Islet precursor cell (in vitro differentiated cells): ENCODE results near the gene NRGN.

ENCODE experiments used
- DNase-seq: peaks from one replicate; pipeline ENCODE4 v3.0.0-alpha.2; 2018

The NRGN gene

DNA sequence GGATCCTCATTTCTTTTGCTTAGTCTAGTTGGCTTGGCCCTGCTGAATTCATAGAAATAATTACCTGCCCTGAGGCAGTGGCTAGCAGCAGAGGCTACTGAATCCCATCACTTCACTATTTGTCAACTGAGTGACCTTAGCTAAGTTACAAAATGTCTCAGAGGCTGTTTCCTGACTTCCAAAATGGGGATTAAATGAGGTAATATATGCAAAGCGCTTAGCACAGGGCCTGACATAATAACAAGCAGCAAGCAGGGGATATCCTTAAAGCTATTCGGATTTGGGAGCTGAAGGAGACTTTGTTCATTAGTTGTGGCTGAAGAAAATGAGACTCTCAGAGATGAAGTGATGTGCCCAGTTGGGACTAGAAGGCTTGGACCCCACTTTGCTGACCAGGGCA lies 2.8 kb downstream of the NRGN start:
- DNase-seq: no peak

DNA sequence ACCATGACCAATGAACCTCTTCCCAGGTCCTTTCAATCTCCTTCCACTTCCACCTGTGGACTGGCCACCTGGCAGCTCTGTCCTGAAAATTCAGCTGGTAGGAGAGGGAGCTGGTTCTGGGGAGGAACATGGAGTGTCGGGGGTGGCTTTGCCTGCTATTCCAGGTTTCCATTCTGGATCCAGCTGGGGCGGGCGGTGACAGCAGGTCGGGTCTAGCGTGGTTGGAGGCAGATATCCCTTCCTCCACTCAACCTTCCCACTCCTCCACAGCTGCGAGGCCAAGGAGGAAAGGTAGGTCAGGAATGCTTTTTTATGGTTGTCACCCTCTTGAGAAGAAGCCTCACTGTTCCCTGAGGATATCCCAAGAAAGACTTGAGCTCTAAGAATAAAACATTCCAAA lies 3.3 kb downstream of the NRGN start:
- no peak for DNase-seq

DNA sequence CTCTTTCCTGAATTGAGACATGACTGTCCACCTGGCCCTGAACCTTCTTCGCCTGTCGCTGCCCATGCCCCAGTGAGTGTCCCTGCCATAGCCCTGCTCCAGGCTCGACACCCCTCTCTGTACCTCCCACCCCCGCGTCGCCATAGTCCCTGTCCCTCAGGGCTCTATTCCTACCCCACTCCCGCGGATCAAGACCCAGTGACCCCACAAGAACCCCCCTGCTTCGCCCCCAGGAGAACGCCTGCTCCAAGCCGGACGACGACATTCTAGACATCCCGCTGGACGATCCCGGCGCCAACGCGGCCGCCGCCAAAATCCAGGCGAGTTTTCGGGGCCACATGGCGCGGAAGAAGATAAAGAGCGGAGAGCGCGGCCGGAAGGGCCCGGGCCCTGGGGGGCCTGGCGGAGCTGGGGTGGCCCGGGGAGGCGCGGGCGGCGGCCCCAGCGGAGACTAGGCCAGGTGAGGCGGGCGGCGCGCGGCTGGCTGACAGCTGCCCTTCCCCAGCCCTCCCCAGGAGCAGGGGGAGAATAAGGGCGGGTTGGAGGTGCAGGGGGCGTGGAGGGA lies 5.6 kb downstream of the NRGN start:
- no peak for DNase-seq

DNA sequence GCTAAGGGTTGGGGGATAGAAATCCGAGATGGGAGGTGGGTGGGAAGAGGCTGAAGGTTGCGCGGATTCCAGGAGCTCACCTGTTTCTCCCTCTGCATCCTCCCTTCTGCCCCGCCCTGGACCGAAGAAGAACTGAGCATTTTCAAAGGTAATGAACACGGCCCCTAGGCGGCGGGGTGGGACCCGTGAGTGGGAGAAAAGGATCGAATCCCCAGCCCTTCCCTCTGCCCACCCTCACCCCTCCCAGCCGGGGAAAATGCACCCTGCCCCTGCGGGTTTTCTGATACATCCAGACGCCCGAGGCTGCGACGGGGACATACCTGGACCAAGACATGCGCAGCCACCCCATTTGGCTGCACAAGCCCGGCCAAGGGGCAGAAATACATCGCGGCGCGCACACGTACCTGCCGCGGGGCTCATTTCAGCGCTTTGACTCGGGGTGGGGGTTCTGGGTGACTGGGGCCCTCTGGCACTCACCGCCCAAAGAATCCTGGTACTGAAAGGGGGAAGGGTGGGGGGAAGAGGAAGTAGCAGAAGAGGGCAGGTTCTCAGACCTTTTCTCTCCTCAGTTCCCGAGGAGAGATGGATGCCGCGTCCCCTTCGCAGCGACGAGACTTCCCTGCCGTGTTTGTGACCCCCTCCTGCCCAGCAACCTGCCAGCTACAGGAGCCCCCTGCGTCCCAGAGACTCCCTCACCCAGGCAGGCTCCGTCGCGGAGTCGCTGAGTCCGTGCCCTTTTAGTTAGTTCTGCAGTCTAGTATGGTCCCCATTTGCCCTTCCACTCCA lies 6.3 kb downstream of the NRGN start:
- peak; percentile 74 for DNase-seq

DNA sequence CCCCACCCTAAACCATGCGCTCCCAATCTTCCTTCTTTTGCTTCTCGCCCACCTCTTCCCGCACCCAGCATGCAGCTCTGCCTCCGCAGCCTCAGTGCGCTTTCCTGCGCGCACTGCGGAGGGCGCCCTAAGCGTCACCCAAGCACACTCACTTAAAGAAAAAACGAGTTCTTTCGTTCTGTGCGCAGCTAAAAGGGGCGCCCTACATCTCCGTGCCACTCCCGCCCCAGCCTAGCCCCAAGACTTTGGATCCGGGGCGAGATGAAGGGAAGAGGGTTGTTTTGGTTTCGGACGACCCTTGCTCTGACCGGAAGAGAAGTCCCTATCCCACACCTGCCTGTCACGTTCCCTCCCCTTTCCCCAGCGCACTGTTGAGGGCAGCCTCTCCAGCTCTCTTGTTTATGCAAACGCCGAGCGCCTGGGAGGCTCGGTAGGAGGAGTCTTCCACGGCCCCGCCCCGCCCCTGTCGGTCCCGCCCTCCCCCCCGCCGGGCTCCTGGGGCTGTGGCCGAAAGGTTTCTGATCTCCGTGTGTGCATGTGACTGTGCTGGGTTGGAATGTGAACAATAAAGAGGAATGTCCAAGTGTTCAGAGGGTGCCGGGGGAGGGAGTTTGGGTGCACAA lies 7.0 kb downstream of the NRGN start:
- peak; percentile 97 for DNase-seq

DNA sequence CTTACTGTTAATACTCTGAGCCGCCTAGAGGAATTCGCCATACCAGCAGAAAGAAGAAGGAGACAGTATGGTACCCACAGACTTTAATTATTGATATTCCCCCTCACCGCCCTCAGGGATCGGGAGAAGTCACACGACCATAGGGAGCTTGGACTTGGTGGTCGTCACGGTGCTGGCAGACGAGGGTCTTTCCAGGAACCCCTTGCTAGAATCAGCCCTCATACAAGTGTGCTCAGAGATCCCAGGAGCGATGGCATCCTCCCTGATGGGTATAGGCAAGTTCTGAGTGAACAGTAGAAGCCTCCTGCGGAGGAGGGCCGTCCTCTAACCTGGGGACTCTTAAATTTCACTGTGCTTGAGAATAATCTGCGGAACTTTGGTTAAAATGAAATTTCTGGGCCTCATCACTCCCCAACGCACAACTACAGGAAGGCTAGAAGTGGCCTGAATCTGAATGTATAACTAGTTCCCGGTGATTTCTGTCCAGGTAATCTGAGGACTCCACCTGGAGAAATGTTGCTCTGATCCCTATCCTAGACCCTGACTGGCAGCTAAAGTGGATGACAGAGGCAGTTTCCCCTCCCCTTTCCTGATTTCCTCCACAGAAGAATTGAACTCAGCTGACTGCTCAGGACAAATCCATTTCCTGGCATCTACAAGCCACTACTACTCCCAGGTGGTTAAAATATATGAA lies 7.8 kb downstream of the NRGN start:
- no peak for DNase-seq

DNA sequence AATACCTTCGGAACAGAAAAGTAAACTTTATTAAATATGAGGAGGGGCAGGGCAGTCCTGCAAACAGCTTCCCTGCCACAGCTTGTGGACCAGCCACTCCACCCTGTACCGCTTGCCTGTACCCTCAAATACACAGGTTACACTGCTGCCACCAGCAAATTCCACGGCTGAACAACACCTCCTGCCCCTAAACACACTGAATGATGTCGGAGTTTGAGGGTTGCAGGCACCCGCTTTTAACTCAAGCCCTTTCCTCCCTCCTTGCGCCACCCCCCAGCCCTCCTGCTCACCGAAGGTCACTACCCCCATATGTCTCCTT lies 8.3 kb downstream of the NRGN start:
- no peak for DNase-seq

DNA sequence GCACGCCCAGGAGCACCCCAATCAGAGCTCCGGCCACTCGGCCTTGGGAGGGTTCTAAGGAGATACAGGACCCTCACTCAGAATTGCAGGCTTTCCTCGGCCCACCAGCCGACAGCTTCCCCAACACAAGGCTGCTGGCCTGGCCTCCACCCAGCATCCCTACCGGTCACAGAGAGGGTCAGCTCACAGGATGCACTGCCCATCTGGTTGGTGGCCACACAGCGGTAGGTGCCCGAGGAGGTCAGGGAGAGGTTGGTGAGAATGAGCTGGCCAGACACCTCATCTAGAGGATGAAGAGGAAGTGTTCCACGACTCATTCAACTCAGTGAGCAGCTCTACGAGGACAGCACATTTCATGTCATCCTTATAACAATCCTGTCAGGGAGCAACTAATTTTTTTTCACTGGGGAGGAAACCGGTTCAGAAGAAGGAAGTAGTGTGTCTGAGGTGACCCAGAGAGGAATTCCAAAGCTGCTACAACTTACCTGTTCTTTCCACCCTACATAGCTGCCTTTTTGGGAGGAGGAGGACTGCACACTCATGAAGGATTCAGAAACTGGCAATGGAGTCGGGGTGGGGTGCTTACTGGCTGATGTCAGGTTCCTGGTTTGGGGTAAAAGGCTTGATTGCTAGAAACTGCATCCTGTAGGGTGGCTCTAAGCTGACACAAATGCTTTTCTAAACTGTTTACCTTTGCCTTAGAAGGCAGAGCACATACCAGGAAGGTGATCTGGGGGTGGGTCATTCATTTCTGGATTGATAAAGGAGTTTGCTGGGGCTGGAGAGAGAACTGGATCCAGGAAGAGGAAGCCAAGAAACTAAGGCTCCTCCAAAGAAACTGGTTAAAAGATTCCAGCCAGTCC lies 9.0 kb downstream of the NRGN start:
- DNase-seq: no peak

DNA sequence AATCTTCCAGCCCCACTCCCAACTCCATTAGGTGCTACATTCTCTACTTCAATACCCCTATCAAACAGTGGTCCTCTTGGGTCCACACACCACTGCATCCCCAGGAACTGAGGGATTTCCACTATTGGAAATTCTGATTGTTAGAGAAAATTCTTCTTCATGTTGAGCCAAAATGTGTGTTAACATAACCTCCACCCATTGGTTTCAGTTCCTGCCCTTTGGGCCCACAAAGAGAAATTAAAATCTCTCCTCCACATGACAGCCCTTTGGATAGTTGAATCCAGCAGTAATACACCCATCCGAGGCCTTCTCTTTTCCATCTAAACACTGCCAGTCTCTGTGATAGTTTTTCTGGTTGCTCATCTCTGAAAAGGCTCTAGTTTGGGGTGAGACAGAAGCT lies 10.2 kb downstream of the NRGN start:
- DNase-seq: no peak

DNA sequence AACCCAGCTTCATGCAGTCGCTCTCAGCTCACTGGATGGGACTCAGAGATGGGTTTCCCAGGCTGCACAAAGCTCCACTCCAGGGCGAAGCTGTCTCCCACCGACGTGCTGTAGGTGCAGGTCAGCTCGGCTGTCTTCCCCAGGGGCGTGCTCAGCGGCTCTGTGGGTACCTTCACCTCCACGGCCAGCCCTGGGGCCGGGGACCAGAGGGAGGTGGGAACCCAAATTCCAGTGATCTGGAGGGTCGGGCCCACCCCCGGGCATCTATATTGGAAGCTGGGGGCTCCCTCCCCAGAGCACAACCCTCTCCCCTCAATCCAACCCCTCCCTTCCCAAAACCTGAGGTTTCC lies 11.6 kb downstream of the NRGN start:
- no peak for DNase-seq

DNA sequence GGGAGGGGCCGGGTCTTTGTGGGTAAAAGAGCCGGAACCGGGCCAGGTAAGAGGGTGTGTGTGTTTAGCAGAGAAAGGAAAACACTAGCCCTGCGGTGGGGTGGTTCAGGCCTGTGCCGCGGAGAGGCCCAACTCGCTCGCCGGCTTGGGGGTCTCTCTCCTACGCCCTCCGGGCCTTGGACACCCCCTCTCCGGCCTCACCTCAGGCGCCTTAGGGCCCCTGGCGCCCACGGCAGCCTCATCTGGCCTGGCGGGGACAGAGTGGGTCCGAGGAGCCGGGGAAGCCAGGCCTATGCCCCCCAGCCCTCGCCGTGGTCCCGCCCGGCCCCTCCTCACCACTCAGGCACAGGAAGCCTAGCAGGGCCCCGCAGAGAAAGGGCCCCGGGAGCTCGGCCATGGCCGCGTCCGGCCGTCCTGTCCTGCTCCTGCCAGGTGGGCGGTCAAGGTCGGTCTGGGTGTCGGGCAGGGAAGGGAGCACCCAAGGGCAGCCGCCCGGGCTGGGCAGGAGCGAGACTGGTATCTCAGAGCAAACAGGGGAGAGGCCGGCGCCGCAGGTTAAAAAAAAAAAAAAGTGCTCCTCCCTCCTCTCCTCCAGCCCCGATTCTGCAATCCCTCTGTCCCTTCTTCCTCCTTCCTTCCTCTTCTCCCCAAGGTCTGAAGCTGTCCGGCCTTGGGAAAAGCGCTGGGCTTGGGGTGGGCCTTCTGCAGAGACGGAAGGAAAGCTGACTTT lies 12.2 kb downstream of the NRGN start, which contains the start of gene VSIG2:
Gene VSIG2, minus strand, starts transcription at position 515 of the 730 bp plus-strand sequence. Its CDS starts 118 bp downstream, at position 397.
- DNase-seq: no peak

DNA sequence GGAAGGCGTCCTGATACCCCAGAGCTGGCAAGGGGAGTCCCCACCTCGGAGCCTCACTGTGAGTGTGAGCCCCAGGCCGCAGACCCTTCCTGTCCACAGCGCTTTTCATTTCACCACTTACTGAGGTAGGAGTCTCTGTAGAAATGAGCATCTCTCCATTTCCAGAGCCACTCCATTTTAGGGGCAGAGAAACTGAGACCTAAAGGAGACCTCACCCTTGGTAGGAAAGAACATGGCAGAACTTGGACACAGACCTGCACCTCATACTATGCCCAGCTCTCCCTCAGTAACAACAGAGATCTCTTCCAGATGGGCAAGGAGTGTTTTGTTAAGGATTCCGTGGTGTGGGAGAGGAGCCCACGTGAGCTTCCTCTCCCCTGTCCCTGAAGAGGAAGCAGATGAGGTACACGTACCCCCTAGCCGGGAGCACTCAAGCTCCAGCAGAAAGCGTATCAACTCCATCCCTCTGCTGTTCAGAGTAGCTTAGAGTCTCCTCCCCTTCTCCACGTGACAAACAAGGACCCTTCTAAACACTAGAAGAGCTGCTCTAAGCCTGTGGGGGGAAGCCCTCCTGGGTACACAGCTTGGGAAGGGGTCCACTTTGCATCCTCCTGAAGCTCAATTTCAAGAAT lies 12.8 kb downstream of the NRGN start:
- DNase-seq: peak; percentile 29

DNA sequence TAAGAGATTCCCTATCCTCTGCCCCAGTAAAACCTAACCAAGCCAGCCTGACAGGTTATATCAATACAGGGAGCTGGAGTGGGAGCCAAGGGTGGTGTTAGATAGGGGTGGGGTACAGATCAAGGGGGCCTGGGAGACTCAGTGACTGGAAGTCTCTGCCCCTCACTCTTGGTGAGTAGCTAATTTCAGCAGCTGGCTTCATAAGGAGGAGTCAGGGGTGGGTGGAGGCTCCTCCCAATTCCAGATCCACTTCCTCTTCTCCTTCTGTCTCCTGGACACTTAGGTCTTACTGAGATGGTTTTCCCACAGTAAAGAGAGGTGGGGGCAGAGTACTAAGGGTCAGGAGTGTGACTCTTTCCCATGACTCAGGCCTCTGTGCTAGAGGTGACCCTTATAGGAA lies 13.5 kb downstream of the NRGN start:
- peak; percentile 47 for DNase-seq

DNA sequence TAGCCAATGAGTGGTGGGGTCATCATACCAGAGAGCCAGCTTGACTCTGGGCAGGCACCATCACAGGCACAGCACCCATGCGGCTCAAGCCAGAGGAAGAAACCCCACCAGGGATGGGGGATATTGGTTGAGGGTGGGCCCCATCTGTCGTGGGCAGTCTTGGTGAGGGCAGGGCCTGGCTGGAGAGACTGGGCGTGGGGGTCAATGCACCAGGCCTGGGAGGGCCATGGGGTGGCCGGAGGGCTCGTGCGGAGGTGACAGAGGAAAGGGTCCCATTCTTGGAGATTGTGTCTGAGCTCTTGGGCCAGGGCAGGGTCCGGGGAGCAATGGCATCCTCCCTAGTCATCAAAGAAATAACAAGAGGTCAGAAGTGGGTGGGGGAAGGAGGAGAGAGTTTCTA lies 13.9 kb downstream of the NRGN start:
- DNase-seq: peak; percentile 45

DNA sequence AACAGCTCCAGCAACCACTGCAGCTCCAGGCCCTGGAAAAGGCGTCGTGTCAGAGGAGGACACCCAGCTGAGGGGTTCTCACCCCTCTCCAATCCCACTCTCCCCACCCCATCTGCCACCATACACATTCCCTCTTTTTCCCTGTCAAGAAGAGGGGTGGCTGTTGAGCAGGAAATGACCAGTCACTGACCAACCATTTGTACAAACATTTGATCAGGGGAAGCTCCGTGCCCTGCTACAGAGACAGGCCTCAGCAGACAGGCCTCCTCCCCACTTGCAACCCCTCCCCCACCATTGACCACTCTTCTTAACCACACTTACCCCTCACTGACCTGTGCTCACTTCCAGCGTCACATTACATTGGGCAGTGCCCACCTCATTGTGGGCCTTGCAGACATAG lies 14.6 kb downstream of the NRGN start:
- DNase-seq: peak; percentile 55

DNA sequence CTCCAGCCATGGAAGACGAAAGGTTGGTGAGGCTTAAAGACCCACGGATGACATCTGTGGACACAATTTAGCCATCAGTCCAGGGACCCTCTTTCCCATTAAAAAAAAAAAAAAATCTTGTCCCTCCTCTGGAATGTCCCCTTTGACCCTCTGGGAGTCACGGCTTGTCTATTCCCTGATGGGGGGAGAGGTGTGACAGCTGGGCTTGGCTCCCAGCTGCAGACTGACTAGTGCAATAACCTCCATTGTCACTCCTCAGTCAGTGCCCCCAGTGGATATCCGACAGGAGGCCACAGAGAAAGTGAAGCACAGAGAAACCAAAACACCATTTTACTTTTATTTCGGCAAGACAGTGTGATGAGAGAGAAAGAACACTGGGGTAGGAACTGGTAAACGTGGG lies 15.0 kb downstream of the NRGN start:
- peak; percentile 35 for DNase-seq

DNA sequence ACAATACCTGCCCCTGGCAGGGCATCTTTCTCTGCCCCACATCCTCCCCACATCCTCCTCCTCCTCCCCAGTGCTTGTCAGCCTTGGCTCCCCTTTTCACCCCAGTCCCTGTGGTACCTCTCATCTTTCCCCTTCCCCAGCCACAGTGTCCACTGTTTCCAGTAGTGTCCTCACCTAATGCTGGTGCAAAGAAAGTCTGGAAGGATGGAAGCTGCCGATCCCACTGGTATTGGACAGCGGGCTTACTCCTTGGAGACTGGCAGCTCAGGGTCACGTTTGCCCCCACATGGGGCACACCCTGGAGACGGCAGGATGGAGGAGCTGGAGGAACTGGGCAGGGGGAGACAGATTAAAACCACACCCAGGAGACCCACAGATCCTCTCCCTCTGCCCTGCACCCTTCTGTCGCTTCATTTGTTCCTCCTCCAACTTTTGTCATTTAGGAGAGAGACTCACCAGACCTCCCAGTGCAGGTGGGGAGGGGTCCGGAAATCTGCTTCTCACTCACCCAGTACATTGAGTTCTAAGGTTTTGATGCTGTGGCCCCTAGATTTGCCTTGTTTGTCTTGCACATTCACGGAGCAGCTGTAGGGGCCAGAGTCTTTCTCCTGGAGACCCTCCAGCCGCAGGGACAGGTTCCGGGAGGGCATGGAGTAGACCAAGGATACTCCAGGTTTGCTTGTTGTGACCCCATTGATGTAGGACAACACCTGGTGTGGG lies 16.5 kb downstream of the NRGN start:
- peak; percentile 20 for DNase-seq

DNA sequence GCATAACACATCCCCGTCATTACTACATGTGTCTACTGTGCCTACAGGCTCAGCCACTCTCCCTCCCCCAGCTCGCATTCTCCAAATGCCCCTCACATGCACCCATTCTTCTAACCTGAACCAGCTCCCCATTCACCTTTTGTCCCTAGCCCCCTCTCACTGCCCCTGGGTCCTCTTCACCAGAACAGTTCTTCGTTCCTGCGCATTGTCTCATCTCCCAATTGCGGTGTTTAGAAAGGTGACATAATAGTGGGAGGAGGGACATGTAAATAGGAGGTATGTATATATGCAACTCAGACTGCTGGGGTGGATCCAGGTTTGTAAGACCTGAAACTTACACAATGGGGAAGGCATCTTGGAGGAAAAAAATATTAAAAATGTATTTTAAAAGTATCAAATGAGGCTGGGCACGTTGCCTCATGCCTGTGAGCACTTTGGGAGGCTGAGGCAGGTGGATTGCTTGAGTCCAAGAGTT lies 17.0 kb downstream of the NRGN start:
- no peak for DNase-seq

DNA sequence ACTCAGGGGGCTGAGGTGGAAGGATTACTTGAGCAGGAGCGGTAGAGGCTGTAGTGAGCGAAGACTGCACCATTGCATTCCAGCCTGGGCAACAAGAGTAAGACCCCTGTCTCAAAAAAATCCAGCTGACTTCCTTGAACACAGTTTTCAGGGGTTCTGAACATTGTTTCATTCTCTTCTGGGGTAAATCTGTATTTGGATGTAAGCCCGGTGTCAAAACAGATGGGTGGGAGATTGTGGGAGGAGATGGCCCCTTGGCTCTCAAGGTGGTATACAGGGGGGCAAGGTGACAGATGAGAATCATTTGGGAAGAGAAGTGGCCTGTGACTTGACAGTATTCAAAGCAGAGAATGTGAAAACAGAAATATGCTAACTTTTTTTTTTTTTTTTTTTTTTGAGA lies 17.6 kb downstream of the NRGN start:
- no peak for DNase-seq

DNA sequence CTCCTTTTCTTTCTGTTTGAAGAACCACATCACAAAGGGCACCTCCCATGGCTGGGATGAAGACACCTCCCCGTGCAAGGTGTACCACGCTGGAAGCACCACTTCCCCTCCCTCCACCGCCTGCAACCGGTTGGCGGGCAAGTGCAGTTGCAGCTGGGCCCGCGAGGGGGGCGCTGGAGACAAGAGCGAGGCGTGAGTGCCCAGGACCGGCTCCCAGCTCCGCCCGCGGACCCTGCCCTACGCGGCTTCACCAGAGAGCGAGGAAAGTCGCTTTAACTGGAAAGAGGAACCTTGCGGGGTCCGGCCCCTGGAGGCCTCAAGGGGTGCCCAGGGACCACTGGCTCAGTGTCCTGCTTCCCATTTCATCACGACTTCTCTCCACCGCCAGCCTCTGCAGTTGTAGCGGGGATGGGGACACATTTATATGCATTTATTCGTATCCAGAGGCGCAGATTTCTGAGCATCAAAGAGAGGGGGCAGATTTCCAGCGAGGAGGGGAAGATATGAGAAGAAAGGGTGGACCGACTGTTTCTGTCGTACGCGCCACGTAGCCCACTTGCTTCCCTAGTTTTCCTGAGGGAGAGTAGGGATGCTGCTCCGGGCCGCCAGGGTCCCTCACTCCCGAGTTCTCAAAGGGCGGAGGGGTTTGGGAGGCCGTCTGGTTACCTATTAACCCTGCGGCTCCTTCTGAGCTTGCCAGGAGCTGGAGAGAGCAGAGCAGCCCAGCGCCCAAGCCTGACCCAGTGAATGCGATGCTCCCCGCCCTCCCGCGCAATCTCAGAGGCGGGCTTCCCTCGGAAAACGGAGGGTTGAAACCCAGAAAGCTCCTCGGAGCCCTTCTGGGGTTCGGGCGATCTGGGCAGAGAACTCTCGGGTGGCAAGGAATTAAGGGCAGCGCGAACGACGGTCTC lies 18.9 kb downstream of the NRGN start:
- DNase-seq: peak; percentile 94
